A673 (cell line): ENCODE results near the gene TK2.

Experiments
- EZH2 ChIP-seq: fragments of 200-600 bp; sonication (generic); IDR thresholded peaks from 2 replicates; pipeline ENCODE4 v1.6.1; 2017; ENCODE audit warnings: borderline replicate concordance, low read depth, mild to moderate bottlenecking, mixed read lengths, antibody characterized with exemption, low read length; ENCODE audit not compliant: poor library complexity, severe bottlenecking
- TF ChIP-seq, protein P1 (sequence below): fragments of 300-800, 200-600 bp; sonication (generic); conservative IDR thresholded peaks from 2 replicates; pipeline ENCODE4 v1.5.1; 2017; ENCODE audit warnings: low read depth, mild to moderate bottlenecking, antibody characterized with exemption, low read length, moderate library complexity, mixed read lengths

- TF ChIP-seq, protein P1, sequence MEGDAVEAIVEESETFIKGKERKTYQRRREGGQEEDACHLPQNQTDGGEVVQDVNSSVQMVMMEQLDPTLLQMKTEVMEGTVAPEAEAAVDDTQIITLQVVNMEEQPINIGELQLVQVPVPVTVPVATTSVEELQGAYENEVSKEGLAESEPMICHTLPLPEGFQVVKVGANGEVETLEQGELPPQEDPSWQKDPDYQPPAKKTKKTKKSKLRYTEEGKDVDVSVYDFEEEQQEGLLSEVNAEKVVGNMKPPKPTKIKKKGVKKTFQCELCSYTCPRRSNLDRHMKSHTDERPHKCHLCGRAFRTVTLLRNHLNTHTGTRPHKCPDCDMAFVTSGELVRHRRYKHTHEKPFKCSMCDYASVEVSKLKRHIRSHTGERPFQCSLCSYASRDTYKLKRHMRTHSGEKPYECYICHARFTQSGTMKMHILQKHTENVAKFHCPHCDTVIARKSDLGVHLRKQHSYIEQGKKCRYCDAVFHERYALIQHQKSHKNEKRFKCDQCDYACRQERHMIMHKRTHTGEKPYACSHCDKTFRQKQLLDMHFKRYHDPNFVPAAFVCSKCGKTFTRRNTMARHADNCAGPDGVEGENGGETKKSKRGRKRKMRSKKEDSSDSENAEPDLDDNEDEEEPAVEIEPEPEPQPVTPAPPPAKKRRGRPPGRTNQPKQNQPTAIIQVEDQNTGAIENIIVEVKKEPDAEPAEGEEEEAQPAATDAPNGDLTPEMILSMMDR: no peak
- TF ChIP-seq EZH2: no peak
Observed at GRCh38 chr16:66553223-66553622, 3.3 kb upstream of the TK2 start.
